ENCODE measurements around the gene SAE1.

- TF ChIP-seq CTCF (IDR thresholded peaks at IDR 0.05) (no peak), POLR2A (IDR thresholded peaks at IDR 0.05) (no peak)
These were observed 4.5 kb downstream of the SAE1 start for GRCh38 chr19:47135156-47135555.
